ENCODE results near the gene ENTR1. TPM values are rescaled to one million over a fixed set of nuclear protein-coding genes. Genes with fewer than 3 reads are reported as not detected.

The ENTR1 gene
- total and polyA plus RNA-seq, 2 of the 4 experiments (the other 2 are of a cell fraction): 14.5 to 37.3 TPM

- Histone ChIP-seq H3K14ac (replicated peaks; ENCODE audit: low read depth, low read length) (no peak overlapping the region), H3K79me1 (ENCODE audit: low read depth in 1 of 2, low read length in 2 of 2) (peaks cover 9 to 25% of the 10 kb centered on the region in 2 experiments), H3K36me3 (ENCODE audit: control insufficient read depth, insufficient read depth, low read length) (peaks cover 40% of the 10 kb centered on the region), H2AK9ac (replicated peaks; ENCODE audit: low read depth, low read length, poor library complexity) (no peak overlapping the region), H3K9ac (ENCODE audit: low read depth, low read length) (no peak overlapping the region), H4K5ac (ENCODE audit: low read depth, low read length) (no peak overlapping the region), H3K4ac (ENCODE audit: low read depth, low read length) (no peak overlapping the region), H2BK5ac (ENCODE audit: low read depth, low read length, poor library complexity, severe bottlenecking) (no peak overlapping the region), H3K56ac (ENCODE audit: extremely low read depth, insufficient read depth, low read length) (no peak overlapping the region), H4K20me1 (ENCODE audit: insufficient read depth, low read length) (peaks cover 10% of the 10 kb centered on the region; the same call in 1 of the 2 replicates), H3K27ac (ENCODE audit: insufficient read depth, low read length) (no peak overlapping the region), H3K23ac (ENCODE audit: low read depth, low read length) (no peak overlapping the region), H2BK120ac (ENCODE audit: low read depth, low read length) (no peak overlapping the region), H3K9me3 (ENCODE audit: control insufficient read depth, insufficient read depth, low read length) (no peaks in the 10 kb centered on the region), H4K8ac (ENCODE audit: low read depth in 2 of 2, low read length in 2 of 2) (no peak overlapping the region), H2AK5ac (ENCODE audit: low read depth, low read length) (no peak overlapping the region), H3K27me3 (ENCODE audit: control insufficient read depth, insufficient read depth, low read length) (no peaks in the 10 kb centered on the region), H4K91ac (ENCODE audit: insufficient read depth, low read depth, low read length) (no peak overlapping the region), H2BK20ac (ENCODE audit: low read depth, low read length) (no peak overlapping the region), H3K4me2 (ENCODE audit: low read depth, low read length) (no peak overlapping the region), H2AFZ (replicated peaks; ENCODE audit: low read length, poor library complexity) (no peak overlapping the region), H2BK15ac (ENCODE audit: low read depth, low read length) (no peak overlapping the region), H3K9me1 (ENCODE audit: insufficient read depth, low read length) (0 out of 2 replicates have a peak, but pooled peaks cover 5% of the 10 kb centered on the region), H3K4me1 (ENCODE audit: control insufficient read depth, insufficient read depth, low read length) (peaks cover 3% of the 10 kb centered on the region), H3K18ac (ENCODE audit: low read depth, low read length) (no peak overlapping the region), H3K4me3 (ENCODE audit: insufficient read depth, low read depth, low read length) (no peak overlapping the region)
- BruUV-seq (replicated peaks): no TSS peak
- dilution Hi-C loops (cut with HindIII; ENCODE audit: low sequenced_read_pairs, unreplicated experiment): no loop called here
- ATAC-seq (ENCODE audit: low read depth) (no peak), DNase-seq (no peak)
- WGBS, 2 experiments (ENCODE audit: extremely low coverage in 2 of 2, insufficient read length in 1 of 2): 96% methylated on average over 13 of the region's 32 CpGs; no CpG with 5 or more reads in 1 of the 2 experiments
- in situ Hi-C loops (cut with MboI; ENCODE audit: low sequenced_read_pairs): loop anchor here (5.0 kb wide), 1 partner anchor 82 kb away; no protein-coding TSS in a partner anchor
- intact Hi-C loops (cut with micrococcal nuclease): loop anchor here (5.0 kb wide), 1 partner anchor 77 kb away; the partner anchor contains the start of gene GPSM1
- ChIA-PET POLR2A (ENCODE audit: unreplicated experiment) (no interaction called here), CTCF (no interaction called here)
- TF ChIP-seq BHLHE40 (IDR thresholded peaks at IDR 0.05; ENCODE audit: low read depth, low read length): no peak
- TF ChIP-seq RCOR1 (IDR thresholded peaks at IDR 0.05; ENCODE audit: insufficient replicate concordance, low read length): no peak
- TF ChIP-seq FOS (IDR thresholded peaks at IDR 0.05; ENCODE audit: low read depth, low read length): no peak
- no peak for TF ChIP-seq CHD1 (IDR thresholded peaks at IDR 0.05; ENCODE audit: low read depth, low read length)
- no peak for TF ChIP-seq MAFK (IDR thresholded peaks at IDR 0.05; ENCODE audit: low read depth, low read length)
- no peak for TF ChIP-seq NFE2L2 (IDR thresholded peaks at IDR 0.05; ENCODE audit: low read depth, low read length)
- TF ChIP-seq SMC3 (IDR thresholded peaks at IDR 0.05; ENCODE audit: low read depth, low read length): no peak
- TF ChIP-seq ELK1 (IDR thresholded peaks at IDR 0.05; ENCODE audit: borderline replicate concordance, low read depth, low read length): no peak
- no peak for TF ChIP-seq MXI1 (IDR thresholded peaks at IDR 0.05; ENCODE audit: borderline replicate concordance, low read depth, low read length)
- no peak for TF ChIP-seq MAZ (IDR thresholded peaks at IDR 0.05; ENCODE audit: borderline replicate concordance, low read depth, low read length)
- TF ChIP-seq RAD21 (IDR thresholded peaks at IDR 0.05; ENCODE audit: low read length): no peak
- TF ChIP-seq POLR2A (IDR thresholded peaks at IDR 0.05; ENCODE audit: low read depth, low read length): no peak
- no peak for TF ChIP-seq RFX5 (IDR thresholded peaks at IDR 0.05; ENCODE audit: low read depth, low read length)
- TF ChIP-seq CEBPB (IDR thresholded peaks at IDR 0.05; ENCODE audit: low read depth, low read length): no peak
- no peak for TF ChIP-seq USF2 (IDR thresholded peaks at IDR 0.05; ENCODE audit: low read depth, low read length)
Observed at GRCh38 chr9:136403915-136404800, 6.3 kb downstream of the ENTR1 start.

All from IMR-90 (cell line).